Heart right ventricle (tissue), 16 donors: Measurements from ENCODE around the gene CFAP99. TPM values are rescaled to one million over a fixed set of nuclear protein-coding genes. Genes with fewer than 3 reads are reported as not detected.

Experiments used
- ATAC-seq, 8 donors: fragments of 200-7000 bp; cut with Tn5 transposase; one replicate each; pipeline ENCODE4 v1.9.1; 2020; ENCODE audit warnings: mild to moderate bottlenecking in 8 of 8, moderate library complexity in 8 of 8, moderate number of reproducible peaks in 1 of 8
- DNase-seq, 2 donors: peaks; one replicate each; pipeline ENCODE4 v3.0.0-alpha.2; 2020
- H3K27ac ChIP-seq, 10 donors: fragments of 200-600 bp; sonication (generic) in 2 of 10; one replicate each; pipeline versions ENCODE4 v1.5.0 to v1.8.0; 2020 to 2022; ENCODE audit warnings: mild to moderate bottlenecking in 3 of 10
- H3K27me3 ChIP-seq, 7 donors: fragments of 200-600 bp; one replicate each; pipeline ENCODE4 v1.8.0; 2021 to 2022; ENCODE audit warnings: mild to moderate bottlenecking in 2 of 7
- H3K36me3 ChIP-seq, 9 donors: fragments of 200-600 bp; sonication (generic) in 1 of 9; one replicate each; pipeline versions ENCODE4 v1.5.0 to v1.8.0; 2020 to 2022; ENCODE audit warnings: mild to moderate bottlenecking in 2 of 9
- H3K4me1 ChIP-seq, 9 donors: fragments of 200-600 bp; sonication (generic) in 1 of 9; one replicate each; pipeline versions ENCODE4 v1.5.0 to v1.8.0; 2020 to 2022; ENCODE audit warnings: mild to moderate bottlenecking in 4 of 9
- H3K4me3 ChIP-seq, 10 donors: fragments of 200-600 bp; sonication (generic) in 2 of 10; one replicate each; pipeline versions ENCODE4 v1.5.0 to v1.8.0; 2020 to 2022; ENCODE audit warnings: mild to moderate bottlenecking in 7 of 10, moderate library complexity in 2 of 10
- H3K9me3 ChIP-seq, 11 donors: fragments of 200-600 bp in 10 of 11; sonication (generic) in 2 of 11; one replicate each; pipeline versions ENCODE4 v1.5.0 to v1.8.0; 2013 to 2022; ENCODE audit warnings: mild to moderate bottlenecking in 2 of 11, control low read depth in 1 of 11, moderate library complexity in 1 of 11
- CTCF ChIP-seq, 9 donors: fragments of 200-600 bp; sonication (generic) in 2 of 9; IDR thresholded peaks; one replicate each; pipeline versions ENCODE4 v1.5.0 to v1.8.0; 2021 to 2022; ENCODE audit warnings: antibody characterized with exemption in 9 of 9, mild to moderate bottlenecking in 5 of 9, moderate library complexity in 1 of 9
- WGBS, 2 donors: extraction: QIAGEN DNeasy Blood & Tissue Kit; methylation state at CpG; one replicate each; pipeline ENCODE4 v1.1.7; 2013; ENCODE audit warnings: inconsistent platforms in 1 of 2; 5-methylcytosine and 5-hydroxymethylcytosine counted together
- intact Hi-C, 10 donors: fragments of 100-400 bp; cut with DNase I; formaldehyde crosslinking; loops; one replicate each; pipeline versions ENCODE4 v1.11.1 to v1.14.2; 2022
- polyA plus RNA-seq, 2 donors: library from polyadenylated mRNA; stranded (reverse); fragments of 200-250 nt; gene quantifications; one replicate each; pipeline ENCODE4 v1.2.3, GENCODE V29; 2013
- total RNA-seq, 10 donors: library from RNA; stranded (reverse); fragmentation: NEBNext Ultra II Directional in 3 of 10; extraction: Animal tissue kit (Norgen Biotek cat#: 25700) in 3 of 10; gene quantifications; one replicate each; pipeline versions ENCODE4 v1.2.1 to v1.2.4, GENCODE V29; 2021 to 2023
- donor health status: Arrhythmogenic right ventricular cardiomyopathy.
- donor health status: ischemic (EF 13 %, LVEDD 7.1; RV severe dilation, severe dysfunction).
- donor health status: healthy with polysubstance abuse.
- donor health status: DM: no; HTN: yes; CAD: no.
- donor health status: DM: no; HTN: no; CAD: no.
- donor health status: ischemic (EF 25% LVEDD 6.9; RV normal size, moderate dysfunction).
- donor health status: ischemic (EF 25% LVEDD 5.7; RV mildly dilated, moderate dysfunction).
- donor health status: healthy.
- donor health status: DM: yes; HTN: yes; CAD: no.
- donor health status: Ischemic cardiomyopathy.
- donor health status: ischemic (EF 35%, LVEDD 5.7; RV mildly dilated, moderate dysfunction).
- donor health status: nonischemic (EF 11% LVEDD 7.7; RV severe dilation, severe dysfunction).
- donor health status: DM: yes; HTN: yes; CAD: no.
- donor health status: PGD.
- donor health status: ischemic (EF 29% LVEDD 5.4; RV normal size, mild dysfunction).
- donor health status: nonischemic (EF 23%, LVEDD 6.1; RV moderate dilation, normal function).

CFAP99 gene
- total and polyA plus RNA-seq, 12 donors = not detected

- Histone ChIP-seq H3K4me1 (peaks cover 10 to 63% (median 41%) of the 10 kb centered on the region in 9 donors), H3K27me3 (no peaks in the 10 kb centered on the region), H3K4me3 (no peak overlapping the region), H3K9me3 (no peaks in the 10 kb centered on the region), H3K36me3 (peaks cover 0 to 58% (median 15%) of the 10 kb centered on the region in 9 donors), H3K27ac (no peak overlapping the region)
- ATAC-seq (no peak), DNase-seq (no peak)
- 95 to 100% methylated on average over 4 of the region's 4 CpGs for WGBS, 2 donors
- intact Hi-C loops = no loop called here
- TF ChIP-seq CTCF (IDR thresholded peaks at IDR 0.05) = no peak
These were observed 53.4 kb downstream of the CFAP99 start for GRCh38 chr4:2472187-2472586.

DNA sequence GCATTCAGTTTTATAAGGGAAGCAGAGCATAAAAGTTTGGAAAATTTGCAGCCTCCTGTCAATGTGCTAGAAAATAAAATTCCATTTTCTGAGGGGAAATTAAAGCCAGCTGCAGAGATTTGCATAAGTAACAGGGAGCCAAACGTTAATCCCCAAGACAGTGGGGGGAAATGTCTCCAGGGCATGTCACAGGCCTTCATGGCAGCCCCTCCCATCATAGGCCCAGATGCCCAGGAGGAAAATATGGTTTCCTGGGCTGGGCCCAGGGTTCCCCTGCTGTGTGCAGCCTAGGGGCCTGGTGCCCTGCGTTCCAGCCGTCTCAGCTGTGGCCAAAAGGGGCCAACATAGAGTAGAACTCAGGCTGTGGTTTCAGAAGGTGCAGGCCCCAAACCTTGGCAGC is 59.5 kb downstream of the CFAP99 start:
- Histone ChIP-seq H3K27ac (no peak overlapping the region), H3K4me1 (peaks cover 25 to 88% (median 49%) of the 10 kb centered on the region in 9 donors), H3K36me3 (peaks cover 0 to 39% (median 4%) of the 10 kb centered on the region in 9 donors), H3K27me3 (no peaks in the 10 kb centered on the region), H3K4me3 (no peak overlapping the region), H3K9me3 (no peaks in the 10 kb centered on the region)
- TF ChIP-seq CTCF (IDR thresholded peaks at IDR 0.05) = no peak
- WGBS, 2 donors = 50% methylated on average over 3 of the region's 3 CpGs
- DNase-seq (no peak), ATAC-seq (no peak)
- intact Hi-C loops = no loop called here

GRCh38 chr4:2480649-2481048 is 61.9 kb downstream of the CFAP99 start:
- DNase-seq (no peak), ATAC-seq (no peak)
- 95 to 96% methylated on average over 5 of the region's 5 CpGs for WGBS, 2 donors
- peaks cover 0 to 20% (median 0%) of the 10 kb centered on the region in 9 donors for H3K36me3 ChIP-seq
- TF ChIP-seq CTCF (IDR thresholded peaks at IDR 0.05) = no peak
- peaks cover 33 to 100% (median 69%) of the 10 kb centered on the region in 9 donors for H3K4me1 ChIP-seq
- H3K27me3 ChIP-seq = no peaks in the 10 kb centered on the region
- no peaks in the 10 kb centered on the region for H3K9me3 ChIP-seq
- intact Hi-C loops = no loop called here
- H3K4me3 ChIP-seq = no peak overlapping the region
- peak overlapping the region in 2 of 10 donors; percentile 73 to 86 for H3K27ac ChIP-seq

GRCh38 chr4:2482192-2482591 is 63.4 kb downstream of the CFAP99 start:
- no peak for TF ChIP-seq CTCF (IDR thresholded peaks at IDR 0.05)
- H3K4me1 ChIP-seq = peaks cover 34 to 100% (median 81%) of the 10 kb centered on the region in 9 donors

More at GRCh38 chr4:2482192-2482591, 63.4 kb downstream of the CFAP99 start:
- WGBS, 2 donors = 63 to 83% methylated on average over 4 of the region's 4 CpGs
- DNase-seq = no peak
- Histone ChIP-seq H3K9me3 (no peaks in the 10 kb centered on the region), H3K27ac (peak overlapping the region; percentile 29 to 87 (median 77)), H3K27me3 (no peaks in the 10 kb centered on the region), H3K36me3 (peaks cover 0 to 7% (median 0%) of the 10 kb centered on the region in 9 donors), H3K4me3 (peak overlapping the region in 1 of 10 donors; percentile 6)
- ATAC-seq = peak in 1 of 8 donors; percentile 28
- intact Hi-C loops = no loop called here
